ENCODE results near the gene SCD5.
A peak's percentile ranks its signal among the peaks of the same experiment; 100 is the strongest.

Gene SCD5

DNA sequence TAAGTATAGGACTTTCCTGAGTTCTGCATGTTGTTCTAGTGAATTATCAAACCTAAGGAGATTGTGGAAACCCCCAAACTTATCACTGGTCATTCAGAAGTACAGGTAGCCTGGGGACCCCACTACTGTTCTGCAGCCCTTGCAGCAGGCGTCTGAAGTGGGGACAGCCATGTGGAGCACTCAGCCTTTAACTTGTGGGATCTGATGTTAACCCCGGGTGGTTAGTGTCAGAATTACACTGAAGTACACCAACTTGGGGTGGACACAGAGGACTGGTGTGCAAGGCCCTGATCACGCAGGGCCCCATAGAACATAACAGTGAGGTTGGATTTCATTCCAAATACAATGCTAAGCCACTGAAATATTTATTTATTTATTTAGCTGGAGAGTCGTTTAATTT lies 103.7 kb downstream of the SCD5 start:
- H3K18ac ChIP-seq (ENCODE audit: low read length) = no peak overlapping the region
- H2AFZ ChIP-seq (ENCODE audit: low read length) = no peak overlapping the region
- H2AK5ac ChIP-seq (ENCODE audit: low read depth, low read length) = no peak overlapping the region
- H3K4me1 ChIP-seq (ENCODE audit: control insufficient read depth in 2 of 2, insufficient read depth in 1 of 2, low read depth in 1 of 2, low read length in 2 of 2) = peaks cover 0 to 4% of the 10 kb centered on the region in 2 donors
- H3K79me1 ChIP-seq (ENCODE audit: low read depth, low read length) = no peaks in the 10 kb centered on the region
- H3K9ac ChIP-seq (ENCODE audit: low read depth, low read length, poor library complexity) = no peak overlapping the region
- H2BK120ac ChIP-seq (ENCODE audit: low read depth, low read length) = no peak overlapping the region
- H3K27me3 ChIP-seq (ENCODE audit: control insufficient read depth in 3 of 3, insufficient read depth in 3 of 3, low read depth in 1 of 3, low read length in 3 of 3) = no peaks in the 10 kb centered on the region
- WGBS, 2 donors (ENCODE audit: extremely low coverage in 2 of 2, insufficient read length in 2 of 2, insufficient replicate concordance in 1 of 2) = no CpG with 5 or more reads among the region's 4 CpGs
- DNase-seq (ENCODE audit: low spot score) = no peak
- no peak overlapping the region for H3K4me2 ChIP-seq (ENCODE audit: insufficient read depth, low read length, poor library complexity, severe bottlenecking)
- H3K4me3 ChIP-seq (ENCODE audit: low read length in 2 of 2) = no peak overlapping the region
- H2BK12ac ChIP-seq (ENCODE audit: low read length) = no peak overlapping the region
- no peak overlapping the region for H3K23ac ChIP-seq (ENCODE audit: low read depth, low read length, poor library complexity)
- H2BK15ac ChIP-seq (ENCODE audit: low read length) = no peak overlapping the region
- H3K36me3 ChIP-seq (replicated peaks in 1 of 2; ENCODE audit: control insufficient read depth in 2 of 2, insufficient read depth in 2 of 2, low read length in 2 of 2) = peaks cover 0 to 15% of the 10 kb centered on the region in 2 donors
- no peak overlapping the region for H3K14ac ChIP-seq (ENCODE audit: low read length)
- no peak overlapping the region for H3K27ac ChIP-seq (replicated peaks; ENCODE audit: low read length)
- H3K9me3 ChIP-seq (replicated peaks in 1 of 2; ENCODE audit: control insufficient read depth in 2 of 2, insufficient read depth in 1 of 2, low read depth in 1 of 2, low read length in 2 of 2) = no peaks in the 10 kb centered on the region
- no peak overlapping the region for H2BK5ac ChIP-seq (ENCODE audit: low read length)
- no peak overlapping the region for H4K8ac ChIP-seq (ENCODE audit: low read depth, low read length)
- no peak overlapping the region for H3K4ac ChIP-seq (ENCODE audit: low read length)
- H4K91ac ChIP-seq (ENCODE audit: low read depth, low read length, poor library complexity) = no peak overlapping the region

- no CpG with 5 or more reads among the region's 8 CpGs for WGBS, 2 donors (ENCODE audit: extremely low coverage in 2 of 2, insufficient read length in 2 of 2, insufficient replicate concordance in 1 of 2)
- no peak for DNase-seq (ENCODE audit: low spot score)
- Histone ChIP-seq H2AK5ac (ENCODE audit: low read depth, low read length) (no peak overlapping the region), H3K4me1 (ENCODE audit: control insufficient read depth in 2 of 2, insufficient read depth in 1 of 2, low read depth in 1 of 2, low read length in 2 of 2) (peaks cover 0 to 4% of the 10 kb centered on the region in 2 donors), H3K23ac (ENCODE audit: low read depth, low read length, poor library complexity) (no peak overlapping the region), H3K36me3 (replicated peaks in 1 of 2; ENCODE audit: control insufficient read depth in 2 of 2, insufficient read depth in 2 of 2, low read length in 2 of 2) (peaks cover 0 to 15% of the 10 kb centered on the region in 2 donors), H3K4me3 (ENCODE audit: low read length in 2 of 2) (no peak overlapping the region), H4K91ac (ENCODE audit: low read depth, low read length, poor library complexity) (no peak overlapping the region), H2BK5ac (ENCODE audit: low read length) (no peak overlapping the region), H3K79me1 (ENCODE audit: low read depth, low read length) (no peaks in the 10 kb centered on the region), H3K27ac (replicated peaks; ENCODE audit: low read length) (no peak overlapping the region), H2BK120ac (ENCODE audit: low read depth, low read length) (no peak overlapping the region), H4K8ac (ENCODE audit: low read depth, low read length) (no peak overlapping the region), H3K9me3 (replicated peaks in 1 of 2; ENCODE audit: control insufficient read depth in 2 of 2, insufficient read depth in 1 of 2, low read depth in 1 of 2, low read length in 2 of 2) (no peaks in the 10 kb centered on the region), H2AFZ (ENCODE audit: low read length) (no peak overlapping the region), H2BK15ac (ENCODE audit: low read length) (no peak overlapping the region), H2BK12ac (ENCODE audit: low read length) (no peak overlapping the region), H3K27me3 (ENCODE audit: control insufficient read depth in 3 of 3, insufficient read depth in 3 of 3, low read depth in 1 of 3, low read length in 3 of 3) (no peaks in the 10 kb centered on the region), H3K18ac (ENCODE audit: low read length) (peak overlapping the region; percentile 7), H3K4me2 (ENCODE audit: insufficient read depth, low read length, poor library complexity, severe bottlenecking) (no peak overlapping the region), H3K4ac (ENCODE audit: low read length) (no peak overlapping the region), H3K9ac (ENCODE audit: low read depth, low read length, poor library complexity) (no peak overlapping the region), H3K14ac (ENCODE audit: low read length) (no peak overlapping the region)
These were observed 104.5 kb downstream of the SCD5 start for GRCh38 chr4:82694046-82694445.

- Histone ChIP-seq H2AFZ (ENCODE audit: low read length) (no peak overlapping the region), H4K8ac (ENCODE audit: low read depth, low read length) (no peak overlapping the region), H3K23ac (ENCODE audit: low read depth, low read length, poor library complexity) (peak overlapping the region; percentile 38), H2BK120ac (ENCODE audit: low read depth, low read length) (no peak overlapping the region), H3K27ac (replicated peaks; ENCODE audit: low read length) (no peak overlapping the region), H4K91ac (ENCODE audit: low read depth, low read length, poor library complexity) (no peak overlapping the region), H2AK5ac (ENCODE audit: low read depth, low read length) (no peak overlapping the region), H3K4me3 (ENCODE audit: low read length in 2 of 2) (no peak overlapping the region), H3K4me1 (ENCODE audit: control insufficient read depth in 2 of 2, insufficient read depth in 1 of 2, low read depth in 1 of 2, low read length in 2 of 2) (no peaks in the 10 kb centered on the region), H3K9me3 (replicated peaks in 1 of 2; ENCODE audit: control insufficient read depth in 2 of 2, insufficient read depth in 1 of 2, low read depth in 1 of 2, low read length in 2 of 2) (no peaks in the 10 kb centered on the region), H3K79me1 (ENCODE audit: low read depth, low read length) (no peaks in the 10 kb centered on the region), H2BK12ac (ENCODE audit: low read length) (no peak overlapping the region), H3K9ac (ENCODE audit: low read depth, low read length, poor library complexity) (no peak overlapping the region), H2BK5ac (ENCODE audit: low read length) (no peak overlapping the region), H3K36me3 (replicated peaks in 1 of 2; ENCODE audit: control insufficient read depth in 2 of 2, insufficient read depth in 2 of 2, low read length in 2 of 2) (peaks cover 0 to 7% of the 10 kb centered on the region in 2 donors), H3K18ac (ENCODE audit: low read length) (no peak overlapping the region), H3K14ac (ENCODE audit: low read length) (no peak overlapping the region), H3K4ac (ENCODE audit: low read length) (no peak overlapping the region), H2BK15ac (ENCODE audit: low read length) (no peak overlapping the region), H3K4me2 (ENCODE audit: insufficient read depth, low read length, poor library complexity, severe bottlenecking) (no peak overlapping the region), H3K27me3 (ENCODE audit: control insufficient read depth in 3 of 3, insufficient read depth in 3 of 3, low read depth in 1 of 3, low read length in 3 of 3) (no peaks in the 10 kb centered on the region)
- WGBS, 2 donors (ENCODE audit: extremely low coverage in 2 of 2, insufficient read length in 2 of 2, insufficient replicate concordance in 1 of 2) = no CpG with 5 or more reads among the region's 18 CpGs
- no peak for DNase-seq (ENCODE audit: low spot score)
These were observed 106.4 kb downstream of the SCD5 start for GRCh38 chr4:82692101-82692780.

DNA sequence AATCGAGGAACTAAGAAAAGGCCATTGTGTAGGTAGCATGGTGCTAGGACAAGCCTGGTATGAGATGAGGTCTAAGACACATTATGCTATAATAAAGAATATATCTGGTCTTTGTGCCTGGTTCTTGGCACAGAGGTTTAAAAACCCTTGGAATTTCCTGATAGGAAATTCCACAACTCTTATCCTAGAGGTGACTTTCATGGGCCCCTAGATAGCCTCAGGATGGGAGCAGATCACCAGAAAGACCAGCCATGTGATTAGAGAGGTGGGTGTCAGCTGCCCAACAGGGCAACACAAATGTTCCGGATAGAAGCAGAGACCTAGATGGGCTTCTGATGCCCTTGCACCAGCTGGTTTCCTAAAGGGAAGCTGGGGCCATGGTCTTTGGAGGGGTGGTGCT lies 107.2 kb downstream of the SCD5 start:
- no CpG with 5 or more reads among the region's 2 CpGs for WGBS, 2 donors (ENCODE audit: extremely low coverage in 2 of 2, insufficient read length in 2 of 2, insufficient replicate concordance in 1 of 2)
- Histone ChIP-seq H3K4me3 (ENCODE audit: low read length in 2 of 2) (no peak overlapping the region), H2AFZ (ENCODE audit: low read length) (no peak overlapping the region), H2BK120ac (ENCODE audit: low read depth, low read length) (no peak overlapping the region), H3K14ac (ENCODE audit: low read length) (no peak overlapping the region), H3K9me3 (replicated peaks in 1 of 2; ENCODE audit: control insufficient read depth in 2 of 2, insufficient read depth in 1 of 2, low read depth in 1 of 2, low read length in 2 of 2) (no peaks in the 10 kb centered on the region), H4K91ac (ENCODE audit: low read depth, low read length, poor library complexity) (no peak overlapping the region), H2BK15ac (ENCODE audit: low read length) (no peak overlapping the region), H3K4me1 (ENCODE audit: control insufficient read depth in 2 of 2, insufficient read depth in 1 of 2, low read depth in 1 of 2, low read length in 2 of 2) (no peaks in the 10 kb centered on the region), H3K18ac (ENCODE audit: low read length) (no peak overlapping the region), H3K23ac (ENCODE audit: low read depth, low read length, poor library complexity) (no peak overlapping the region), H3K4me2 (ENCODE audit: insufficient read depth, low read length, poor library complexity, severe bottlenecking) (no peak overlapping the region), H3K27me3 (ENCODE audit: control insufficient read depth in 3 of 3, insufficient read depth in 3 of 3, low read depth in 1 of 3, low read length in 3 of 3) (no peaks in the 10 kb centered on the region), H2BK12ac (ENCODE audit: low read length) (no peak overlapping the region), H3K36me3 (replicated peaks in 1 of 2; ENCODE audit: control insufficient read depth in 2 of 2, insufficient read depth in 2 of 2, low read length in 2 of 2) (peaks cover 0 to 4% of the 10 kb centered on the region in 2 donors), H3K79me1 (ENCODE audit: low read depth, low read length) (no peaks in the 10 kb centered on the region), H4K8ac (ENCODE audit: low read depth, low read length) (no peak overlapping the region), H2BK5ac (ENCODE audit: low read length) (no peak overlapping the region), H2AK5ac (ENCODE audit: low read depth, low read length) (no peak overlapping the region), H3K9ac (ENCODE audit: low read depth, low read length, poor library complexity) (no peak overlapping the region), H3K27ac (replicated peaks; ENCODE audit: low read length) (no peak overlapping the region), H3K4ac (ENCODE audit: low read length) (no peak overlapping the region)
- DNase-seq (ENCODE audit: low spot score) = no peak

Measured in neuronal stem cell (in vitro differentiated cells).